ENCODE results near the gene P2RY8.
"Not testable (repeated sequence)": the region's sequence is repeated elsewhere in the genome, so short reads cannot be mapped to it uniquely, and the experiment has no call there.

Gene P2RY8

DNA sequence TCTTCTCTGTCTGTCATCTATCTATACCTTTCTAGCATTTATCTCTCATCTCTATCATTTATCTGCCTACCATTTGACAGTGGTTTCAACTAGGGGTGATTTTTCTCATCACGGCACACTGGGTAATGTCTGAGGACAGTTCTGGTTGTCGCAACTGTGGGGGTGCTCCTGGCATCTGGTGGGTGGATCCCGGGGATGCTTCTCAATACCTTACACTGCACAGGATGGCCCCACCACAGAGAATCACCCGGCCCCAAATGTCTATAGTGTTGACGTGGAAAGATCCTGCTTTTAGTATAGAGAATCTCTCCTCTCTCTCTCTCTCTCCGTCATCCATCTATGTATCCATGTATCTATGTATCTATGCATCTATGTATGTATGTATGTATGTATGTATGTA is 7.2 kb downstream of the P2RY8 start:
- Histone ChIP-seq H3K9ac (ENCODE audit: low read depth in 1 of 2, low read length in 2 of 2) (no peak overlapping the region), H3K27me3 (ENCODE audit: control insufficient read depth in 1 of 2, insufficient read depth in 2 of 2, low read length in 2 of 2) (no peaks in the 10 kb centered on the region), H3K4me1 (ENCODE audit: control insufficient read depth in 1 of 2, insufficient read depth in 2 of 2, low read length in 2 of 2) (no peaks in the 10 kb centered on the region), H3K9me3 (ENCODE audit: control insufficient read depth in 1 of 2, low read length in 2 of 2) (no peaks in the 10 kb centered on the region), H3K4me3 (ENCODE audit: low read depth in 1 of 2, low read length in 2 of 2) (no peak overlapping the region), H3K27ac (ENCODE audit: low read depth, low read length) (no peak overlapping the region), H3K36me3 (ENCODE audit: control insufficient read depth in 1 of 2, insufficient read depth in 2 of 2, low read length in 2 of 2) (no peaks in the 10 kb centered on the region)

- Histone ChIP-seq H3K9me3 (ENCODE audit: control insufficient read depth in 1 of 2, low read length in 2 of 2) (no peaks in the 10 kb centered on the region), H3K4me3 (ENCODE audit: low read depth in 1 of 2, low read length in 2 of 2) (no peak overlapping the region), H3K27ac (ENCODE audit: low read depth, low read length) (no peak overlapping the region), H3K4me1 (ENCODE audit: control insufficient read depth in 1 of 2, insufficient read depth in 2 of 2, low read length in 2 of 2) (no peaks in the 10 kb centered on the region), H3K9ac (ENCODE audit: low read depth in 1 of 2, low read length in 2 of 2) (no peak overlapping the region), H3K36me3 (ENCODE audit: control insufficient read depth in 1 of 2, insufficient read depth in 2 of 2, low read length in 2 of 2) (no peaks in the 10 kb centered on the region), H3K27me3 (ENCODE audit: control insufficient read depth in 1 of 2, insufficient read depth in 2 of 2, low read length in 2 of 2) (no peaks in the 10 kb centered on the region)
Measured at GRCh38 chrX:1529328-1529727, 7.7 kb downstream of the P2RY8 start.

- Histone ChIP-seq H3K9ac (ENCODE audit: low read depth in 1 of 2, low read length in 2 of 2) (no peak overlapping the region), H3K27ac (ENCODE audit: low read depth, low read length) (no peak overlapping the region), H3K36me3 (ENCODE audit: control insufficient read depth in 1 of 2, insufficient read depth in 2 of 2, low read length in 2 of 2) (no peaks in the 10 kb centered on the region), H3K4me1 (ENCODE audit: control insufficient read depth in 1 of 2, insufficient read depth in 2 of 2, low read length in 2 of 2) (no peaks in the 10 kb centered on the region), H3K27me3 (ENCODE audit: control insufficient read depth in 1 of 2, insufficient read depth in 2 of 2, low read length in 2 of 2) (no peaks in the 10 kb centered on the region), H3K4me3 (ENCODE audit: low read depth in 1 of 2, low read length in 2 of 2) (no peak overlapping the region), H3K9me3 (ENCODE audit: control insufficient read depth in 1 of 2, low read length in 2 of 2) (no peaks in the 10 kb centered on the region)
Measured at GRCh38 chrX:1528884-1529203, 8.1 kb downstream of the P2RY8 start.

DNA sequence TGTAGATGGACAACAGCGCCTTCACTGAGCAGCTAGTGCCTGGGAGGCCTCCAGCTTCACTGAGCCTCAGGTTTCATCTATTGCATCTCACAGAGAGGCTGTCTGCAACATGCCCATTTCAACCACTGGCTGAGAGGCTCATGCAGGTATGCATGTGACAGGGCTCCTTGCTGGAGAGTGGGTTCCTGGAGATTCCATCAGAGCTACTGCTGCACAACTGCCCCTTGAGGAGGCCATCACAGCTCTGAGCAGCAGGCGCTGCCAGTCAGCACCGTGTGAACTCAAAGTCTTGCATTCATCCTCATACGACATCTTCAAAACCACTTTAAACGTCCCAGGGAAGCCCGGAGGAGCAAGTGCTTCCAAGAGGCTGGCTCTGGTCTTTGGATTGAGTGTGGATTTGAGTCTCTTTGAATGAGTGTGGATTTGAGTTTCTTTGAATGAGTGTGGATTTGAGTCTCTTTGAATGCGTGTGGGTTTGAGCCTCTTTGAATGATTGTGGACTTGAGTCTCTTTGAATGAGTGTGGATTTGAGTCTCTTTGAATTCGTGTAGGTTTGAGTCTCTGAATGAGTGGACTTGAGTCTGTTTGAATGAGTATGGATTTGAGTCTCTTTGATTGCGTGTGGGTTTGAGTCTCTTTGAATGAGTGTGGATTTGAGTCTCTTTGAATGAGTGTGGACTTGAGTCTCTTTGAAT is 8.7 kb downstream of the P2RY8 start:
- no peaks in the 10 kb centered on the region for H3K9me3 ChIP-seq (ENCODE audit: control insufficient read depth in 1 of 2, low read length in 2 of 2)
- H3K4me3 ChIP-seq (ENCODE audit: low read depth in 1 of 2, low read length in 2 of 2) = no peak overlapping the region
- no peak overlapping the region for H3K27ac ChIP-seq (ENCODE audit: low read depth, low read length)
- no peaks in the 10 kb centered on the region for H3K36me3 ChIP-seq (ENCODE audit: control insufficient read depth in 1 of 2, insufficient read depth in 2 of 2, low read length in 2 of 2)
- H3K9ac ChIP-seq (ENCODE audit: low read depth in 1 of 2, low read length in 2 of 2) = no peak overlapping the region
- no peaks in the 10 kb centered on the region for H3K27me3 ChIP-seq (ENCODE audit: control insufficient read depth in 1 of 2, insufficient read depth in 2 of 2, low read length in 2 of 2)
- no peaks in the 10 kb centered on the region for H3K4me1 ChIP-seq (ENCODE audit: control insufficient read depth in 1 of 2, insufficient read depth in 2 of 2, low read length in 2 of 2)

GRCh38 chrX:1527457-1527856 is 9.5 kb downstream of the P2RY8 start:
- no peak overlapping the region for H3K9ac ChIP-seq (ENCODE audit: low read depth in 1 of 2, low read length in 2 of 2)
- H3K27me3 ChIP-seq (ENCODE audit: control insufficient read depth in 1 of 2, insufficient read depth in 2 of 2, low read length in 2 of 2) = no peaks in the 10 kb centered on the region
- H3K27ac ChIP-seq (ENCODE audit: low read depth, low read length) = no peak overlapping the region
- no peaks in the 10 kb centered on the region for H3K4me1 ChIP-seq (ENCODE audit: control insufficient read depth in 1 of 2, insufficient read depth in 2 of 2, low read length in 2 of 2)
- H3K4me3 ChIP-seq (ENCODE audit: low read depth in 1 of 2, low read length in 2 of 2) = no peak overlapping the region
- H3K9me3 ChIP-seq (ENCODE audit: control insufficient read depth in 1 of 2, low read length in 2 of 2) = no peaks in the 10 kb centered on the region
- H3K36me3 ChIP-seq (ENCODE audit: control insufficient read depth in 1 of 2, insufficient read depth in 2 of 2, low read length in 2 of 2) = no peaks in the 10 kb centered on the region

DNA sequence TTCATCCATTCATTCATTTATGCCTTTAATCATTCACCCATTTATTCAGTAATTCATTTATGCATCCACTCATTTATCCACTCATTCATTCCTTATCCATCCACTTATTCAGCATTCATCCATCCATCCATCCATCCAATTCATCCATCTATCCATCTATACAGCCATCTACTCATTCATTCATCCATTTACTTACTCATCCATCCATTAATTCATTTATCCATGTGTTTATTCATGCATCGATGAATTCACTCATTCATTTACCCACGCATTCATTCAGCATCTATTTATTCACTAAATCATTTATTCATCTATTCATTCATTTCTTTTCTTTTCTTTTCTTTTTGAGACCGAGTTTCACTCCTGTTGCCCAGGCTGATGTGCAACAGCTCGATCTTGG is 10.4 kb downstream of the P2RY8 start:
- H3K36me3 ChIP-seq (ENCODE audit: control insufficient read depth in 1 of 2, insufficient read depth in 2 of 2, low read length in 2 of 2) = no peaks in the 10 kb centered on the region
- H3K4me3 ChIP-seq (ENCODE audit: low read depth in 1 of 2, low read length in 2 of 2) = no peak overlapping the region
- no peaks in the 10 kb centered on the region for H3K27me3 ChIP-seq (ENCODE audit: control insufficient read depth in 1 of 2, insufficient read depth in 2 of 2, low read length in 2 of 2)
- no peaks in the 10 kb centered on the region for H3K9me3 ChIP-seq (ENCODE audit: control insufficient read depth in 1 of 2, low read length in 2 of 2)
- H3K9ac ChIP-seq (ENCODE audit: low read depth in 1 of 2, low read length in 2 of 2) = no peak overlapping the region
- no peak overlapping the region for H3K27ac ChIP-seq (ENCODE audit: low read depth, low read length)
- no peaks in the 10 kb centered on the region for H3K4me1 ChIP-seq (ENCODE audit: control insufficient read depth in 1 of 2, insufficient read depth in 2 of 2, low read length in 2 of 2)

- Histone ChIP-seq H3K27me3 (ENCODE audit: control insufficient read depth in 1 of 2, insufficient read depth in 2 of 2, low read length in 2 of 2) (no peaks in the 10 kb centered on the region), H3K4me3 (ENCODE audit: low read depth in 1 of 2, low read length in 2 of 2) (no peak overlapping the region), H3K4me1 (ENCODE audit: control insufficient read depth in 1 of 2, insufficient read depth in 2 of 2, low read length in 2 of 2) (no peaks in the 10 kb centered on the region), H3K36me3 (ENCODE audit: control insufficient read depth in 1 of 2, insufficient read depth in 2 of 2, low read length in 2 of 2) (no peaks in the 10 kb centered on the region), H3K27ac (ENCODE audit: low read depth, low read length) (no peak overlapping the region), H3K9me3 (ENCODE audit: control insufficient read depth in 1 of 2, low read length in 2 of 2) (no peaks in the 10 kb centered on the region), H3K9ac (ENCODE audit: low read depth in 1 of 2, low read length in 2 of 2) (no peak overlapping the region)
Measured at GRCh38 chrX:1525583-1526355, 11.2 kb downstream of the P2RY8 start.

GRCh38 chrX:1524874-1525582 is 12.0 kb downstream of the P2RY8 start:
- Histone ChIP-seq H3K9ac (ENCODE audit: low read depth in 1 of 2, low read length in 2 of 2) (no peak overlapping the region), H3K27ac (ENCODE audit: low read depth, low read length) (no peak overlapping the region), H3K9me3 (ENCODE audit: control insufficient read depth in 1 of 2, low read length in 2 of 2) (no peaks in the 10 kb centered on the region), H3K4me3 (ENCODE audit: low read depth in 1 of 2, low read length in 2 of 2) (no peak overlapping the region), H3K27me3 (ENCODE audit: control insufficient read depth in 1 of 2, insufficient read depth in 2 of 2, low read length in 2 of 2) (no peaks in the 10 kb centered on the region), H3K36me3 (ENCODE audit: control insufficient read depth in 1 of 2, insufficient read depth in 2 of 2, low read length in 2 of 2) (no peaks in the 10 kb centered on the region), H3K4me1 (ENCODE audit: control insufficient read depth in 1 of 2, insufficient read depth in 2 of 2, low read length in 2 of 2) (no peaks in the 10 kb centered on the region)

DNA sequence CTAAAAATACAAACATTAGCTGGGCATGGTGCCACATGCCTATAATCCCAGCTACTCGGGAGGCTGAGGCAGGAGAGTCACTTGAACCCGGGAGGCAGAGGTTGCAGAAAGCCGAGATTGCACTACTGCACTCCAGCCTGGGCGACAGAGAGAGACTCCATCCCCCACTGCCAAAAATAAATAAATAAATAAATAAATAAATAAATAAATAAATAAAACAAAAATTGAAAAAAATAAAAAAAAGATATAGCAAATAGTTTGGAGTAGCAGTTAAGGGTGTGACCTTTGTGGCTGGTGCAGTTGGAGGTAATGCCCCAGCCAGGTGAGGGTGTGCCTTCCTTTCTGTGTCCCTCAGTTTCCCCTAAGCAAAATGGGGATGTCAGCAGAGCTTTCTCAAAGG is 14.1 kb downstream of the P2RY8 start:
- H3K4me1 ChIP-seq (ENCODE audit: control insufficient read depth in 1 of 2, insufficient read depth in 2 of 2, low read length in 2 of 2); H3K36me3 ChIP-seq (ENCODE audit: control insufficient read depth in 1 of 2, insufficient read depth in 2 of 2, low read length in 2 of 2): not testable (repeated sequence)

DNA sequence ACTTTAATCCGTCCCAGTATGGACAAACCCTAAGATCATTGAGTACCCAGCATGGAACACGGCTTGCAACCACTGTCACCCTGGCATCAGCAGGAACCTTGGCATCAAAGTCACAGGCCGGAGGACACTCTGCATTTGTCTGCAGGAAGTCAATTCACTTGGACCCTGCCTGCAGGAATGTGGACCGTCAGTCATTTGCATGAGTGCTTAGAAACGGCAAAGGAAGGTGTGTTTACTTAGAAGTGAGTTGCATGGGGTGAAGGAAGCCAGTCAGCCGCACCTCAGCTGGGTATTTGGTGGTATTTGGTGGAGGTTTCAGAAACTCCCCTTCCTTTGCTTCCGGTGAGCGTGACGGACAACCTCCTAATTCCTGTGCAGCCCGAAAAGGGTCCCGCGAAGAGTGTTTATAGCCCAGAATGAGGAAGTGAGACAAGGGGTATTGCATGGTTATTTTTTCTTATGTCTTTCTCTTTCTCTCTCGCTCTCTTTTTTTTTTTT is 15.5 kb downstream of the P2RY8 start:
- no peak overlapping the region for H3K27ac ChIP-seq (ENCODE audit: low read depth, low read length)
- no peaks in the 10 kb centered on the region for H3K27me3 ChIP-seq (ENCODE audit: control insufficient read depth in 1 of 2, insufficient read depth in 2 of 2, low read length in 2 of 2)
- no peak overlapping the region for H3K9ac ChIP-seq (ENCODE audit: low read depth in 1 of 2, low read length in 2 of 2)
- peak overlapping the region in 1 of 2 donors; percentile 23 for H3K4me3 ChIP-seq (ENCODE audit: low read depth in 1 of 2, low read length in 2 of 2)
- H3K9me3 ChIP-seq (ENCODE audit: control insufficient read depth in 1 of 2, low read length in 2 of 2) = peaks cover 0 to 12% of the 10 kb centered on the region in 2 donors
- H3K36me3 ChIP-seq (ENCODE audit: control insufficient read depth in 1 of 2, insufficient read depth in 2 of 2, low read length in 2 of 2) = no peaks in the 10 kb centered on the region
- H3K4me1 ChIP-seq (ENCODE audit: control insufficient read depth in 1 of 2, insufficient read depth in 2 of 2, low read length in 2 of 2) = no peaks in the 10 kb centered on the region

More for the DNA sequence above, 14.1 kb downstream of the P2RY8 start:
- H3K27ac ChIP-seq (ENCODE audit: low read depth, low read length); H3K9ac ChIP-seq (ENCODE audit: low read depth in 1 of 2, low read length in 2 of 2); H3K27me3 ChIP-seq (ENCODE audit: control insufficient read depth in 1 of 2, insufficient read depth in 2 of 2, low read length in 2 of 2); H3K4me3 ChIP-seq (ENCODE audit: low read depth in 1 of 2, low read length in 2 of 2): not testable (repeated sequence)
- peaks cover 0 to 12% of the 10 kb centered on the region in 2 donors for H3K9me3 ChIP-seq (ENCODE audit: control insufficient read depth in 1 of 2, low read length in 2 of 2)
